ENCODE measurements around the gene SLC7A5.
"Not testable (repeated sequence)": the region's sequence is repeated elsewhere in the genome, so short reads cannot be mapped to it uniquely, and the experiment has no call there.

Gene SLC7A5

DNA sequence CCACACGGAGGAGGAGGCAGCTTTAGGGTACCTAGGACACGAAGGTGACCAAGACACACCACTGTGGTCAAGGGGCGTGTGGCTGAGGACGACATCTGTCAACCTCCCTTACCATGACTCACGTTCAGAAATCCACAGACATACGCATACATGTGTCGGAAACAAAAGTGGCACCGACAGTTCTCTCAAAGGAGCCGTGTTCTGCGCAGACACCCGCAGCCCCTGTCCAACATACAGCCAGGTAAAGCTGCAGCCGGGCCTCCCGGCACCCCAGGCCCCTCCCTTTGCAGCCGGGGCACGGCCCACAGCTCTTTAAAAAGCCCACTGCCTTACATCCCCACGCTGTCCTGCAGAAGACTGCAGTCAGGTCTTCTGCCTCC is 63.1 kb downstream of the SLC7A5 start:
- no peak for DNase-seq

DNA sequence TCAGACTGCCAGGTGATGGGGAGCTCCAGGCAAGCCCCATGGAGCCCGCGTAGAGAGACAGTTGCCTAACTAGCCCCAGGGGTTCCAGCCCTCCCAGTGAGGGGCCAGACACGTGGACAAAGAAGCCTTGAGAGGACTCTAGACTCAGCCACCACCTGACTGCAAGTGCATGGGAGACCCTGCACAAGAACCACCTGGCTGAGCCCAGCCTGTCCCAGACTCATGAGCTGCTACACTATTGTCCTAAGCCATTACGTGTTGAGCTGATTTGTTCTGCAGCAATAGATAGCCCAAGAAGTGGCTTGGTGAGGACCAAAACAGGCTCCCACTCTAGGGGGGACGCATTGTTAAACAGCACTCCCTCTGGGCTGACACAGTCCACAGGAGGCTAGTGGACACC is 65.9 kb downstream of the SLC7A5 start:
- no peak for DNase-seq

DNA sequence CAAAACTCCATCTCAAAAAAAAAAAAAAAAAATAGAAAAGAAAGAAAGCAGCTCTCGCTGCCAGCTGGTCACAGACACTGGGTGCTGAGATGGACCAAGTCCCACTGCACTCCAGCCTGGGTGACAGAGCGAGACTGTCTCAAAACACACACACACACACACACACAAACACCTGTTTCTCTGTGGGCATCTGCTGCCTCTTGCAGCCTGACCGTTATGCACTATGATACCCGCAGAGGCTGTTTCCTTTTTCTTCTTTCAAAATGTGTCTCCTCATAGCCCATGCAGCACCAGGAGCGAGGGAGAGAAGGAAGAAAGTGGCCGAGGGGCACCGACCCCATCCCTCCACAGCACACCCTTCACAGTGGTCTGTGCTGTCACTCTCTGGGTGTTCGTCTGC is 66.6 kb downstream of the SLC7A5 start:
- no peak for DNase-seq

DNA sequence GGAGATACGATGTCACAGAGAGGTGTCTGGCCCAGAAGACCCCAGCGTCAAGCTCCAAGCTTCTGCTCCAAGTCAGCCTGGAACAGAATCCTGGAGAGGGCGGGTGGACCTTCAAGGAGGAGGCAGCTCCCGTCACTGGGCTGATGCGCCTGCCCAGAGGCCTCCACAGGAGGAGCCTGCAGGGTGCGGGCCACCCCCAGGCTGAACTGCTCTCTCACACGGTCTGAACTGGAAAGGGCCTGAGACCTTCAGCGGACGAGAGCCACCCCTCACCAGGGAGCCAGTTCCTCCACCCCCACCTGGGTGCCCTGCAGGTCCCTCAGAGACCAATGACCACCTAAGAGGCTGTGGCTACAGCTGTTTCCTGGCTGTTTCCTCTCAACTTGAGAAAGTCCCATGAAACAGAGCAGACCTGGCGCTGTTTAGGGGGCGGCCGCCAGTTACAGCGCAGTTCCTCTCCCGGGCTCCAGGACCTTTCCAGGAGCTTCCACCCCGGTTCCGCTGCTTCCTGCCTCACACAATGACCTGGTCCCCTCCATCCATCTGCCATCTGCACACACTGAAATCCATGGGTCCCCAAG is 67.5 kb downstream of the SLC7A5 start:
- no peak for DNase-seq

DNA sequence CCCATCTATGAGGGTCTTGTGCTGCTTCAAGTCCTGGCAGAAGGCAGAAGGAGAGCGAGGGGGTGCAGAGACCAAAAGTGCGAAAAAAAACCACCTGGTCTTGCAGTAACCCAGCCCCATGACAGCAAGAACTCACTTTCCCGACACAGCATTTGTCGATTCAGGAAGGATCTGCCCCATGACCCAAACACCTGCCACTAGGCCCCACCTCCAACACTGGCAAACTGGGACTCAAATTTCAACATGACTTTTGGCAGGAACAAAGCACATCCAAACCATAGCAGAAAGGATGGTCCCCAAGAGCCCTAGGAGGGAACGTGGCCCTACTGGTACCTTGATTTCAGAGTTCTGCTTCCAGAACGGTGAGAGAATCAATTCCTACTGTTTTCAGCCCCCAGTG is 68.8 kb downstream of the SLC7A5 start:
- DNase-seq = no peak

DNA sequence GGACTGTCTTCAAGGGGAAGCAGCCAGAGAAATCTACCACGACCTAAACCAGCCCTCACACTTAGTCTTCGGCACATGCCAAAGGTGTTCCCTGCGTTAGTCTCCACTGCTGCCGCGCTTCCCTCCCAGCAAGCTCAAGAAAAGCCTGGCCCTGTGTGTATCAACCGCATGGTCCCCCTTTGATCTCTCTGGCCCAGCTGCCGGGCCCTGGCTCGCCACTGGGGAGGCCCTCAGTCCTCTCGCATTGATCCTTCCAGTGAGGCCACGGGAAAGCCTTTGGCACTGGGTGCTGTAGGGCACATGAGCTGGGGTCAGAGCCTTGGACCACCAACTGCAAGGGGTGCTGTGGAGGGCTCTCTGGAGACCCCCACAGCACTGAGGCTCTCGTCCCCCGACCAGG is 74.0 kb downstream of the SLC7A5 start:
- no peak for DNase-seq

DNA sequence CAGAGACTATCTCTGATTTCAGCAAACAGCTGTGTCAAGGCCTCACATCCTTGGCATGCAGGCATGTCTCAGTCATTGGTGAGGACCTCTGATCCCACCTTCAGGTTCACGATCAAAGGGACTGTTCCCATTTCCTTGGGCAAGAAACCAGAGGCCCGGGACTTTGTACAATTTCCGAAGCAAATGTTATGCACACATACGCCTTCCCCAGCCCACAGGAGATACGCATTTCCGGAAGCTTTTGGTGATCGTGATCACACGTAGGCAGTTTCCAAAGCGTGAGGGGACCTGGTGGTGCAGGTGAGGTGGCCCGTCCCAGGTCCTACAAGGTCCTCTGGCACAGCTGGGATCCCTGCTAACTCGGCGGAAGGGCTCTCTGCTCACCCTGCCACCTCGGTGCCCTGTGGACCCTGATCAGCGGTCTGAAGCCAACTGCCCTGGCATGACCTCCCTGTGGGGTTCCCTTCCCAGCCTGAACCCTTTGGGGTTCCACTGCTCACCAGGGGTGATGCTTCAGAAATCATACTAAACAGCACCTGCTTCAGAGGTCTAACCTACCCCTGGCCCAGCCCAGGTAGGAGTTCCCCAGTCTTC is 74.7 kb downstream of the SLC7A5 start:
- DNase-seq = no peak

DNA sequence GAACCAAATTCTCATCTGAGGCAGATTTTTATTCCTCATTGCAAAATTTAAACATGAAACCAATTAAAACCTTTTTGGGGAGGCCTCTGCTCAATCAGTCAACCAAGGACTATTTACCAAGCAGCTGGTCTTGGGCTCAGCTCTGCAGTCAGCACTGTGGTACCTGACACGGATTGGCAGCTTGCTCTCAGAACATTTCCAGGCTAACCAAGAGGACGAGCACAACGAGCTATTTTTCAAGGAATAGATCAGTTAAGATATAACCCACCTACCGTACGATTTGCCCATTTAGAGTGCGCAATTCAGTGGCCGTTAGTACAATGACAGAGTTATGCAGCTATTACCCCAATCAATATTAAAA is 77.1 kb downstream of the SLC7A5 start:
- no peak for DNase-seq

DNA sequence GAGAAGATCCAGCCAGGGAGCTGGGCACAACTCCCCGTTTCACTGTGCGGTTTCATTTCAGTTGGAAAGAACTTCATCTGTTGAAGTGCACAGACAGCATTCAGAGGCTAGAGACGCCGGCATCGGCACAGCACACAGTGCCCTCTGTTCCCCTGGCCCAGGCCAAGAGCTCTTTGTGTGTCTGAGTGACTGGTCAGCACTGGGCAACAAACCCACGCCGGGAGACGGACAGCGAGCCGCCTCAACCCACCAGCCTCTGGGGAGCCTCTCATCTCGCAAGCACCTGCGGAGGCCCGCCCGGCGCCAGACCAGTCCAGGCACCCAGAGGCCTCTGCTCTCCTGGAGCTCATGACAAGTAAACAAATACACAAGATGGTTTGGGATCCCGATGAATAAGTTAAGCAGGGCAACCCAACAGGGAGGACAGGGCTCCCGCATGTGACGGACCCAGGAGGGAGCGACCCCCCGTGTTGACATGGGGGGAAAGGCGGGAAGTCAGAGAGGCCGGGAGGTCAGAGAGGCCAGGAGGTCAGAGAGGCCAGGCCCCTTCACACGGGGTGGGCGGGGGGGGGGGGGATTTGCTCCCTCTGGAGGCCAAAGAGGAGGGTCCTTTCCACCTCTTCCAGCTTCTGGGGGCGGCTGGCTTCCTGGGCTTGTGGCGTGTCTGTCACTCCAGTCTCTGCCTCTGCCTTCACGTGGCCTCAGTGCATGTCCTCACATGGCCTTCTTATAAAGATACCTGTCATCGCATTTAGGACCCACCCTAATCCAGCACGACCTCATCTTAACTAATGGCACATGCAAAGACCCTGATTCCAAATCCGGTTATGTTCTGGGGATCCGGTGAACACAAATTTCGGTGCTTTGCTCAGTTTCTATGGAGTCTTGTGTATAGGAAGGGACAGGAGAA is 77.8 kb downstream of the SLC7A5 start:
- peak in 54 of 58 donors; percentile 9 to 91 (median 68) for DNase-seq

DNA sequence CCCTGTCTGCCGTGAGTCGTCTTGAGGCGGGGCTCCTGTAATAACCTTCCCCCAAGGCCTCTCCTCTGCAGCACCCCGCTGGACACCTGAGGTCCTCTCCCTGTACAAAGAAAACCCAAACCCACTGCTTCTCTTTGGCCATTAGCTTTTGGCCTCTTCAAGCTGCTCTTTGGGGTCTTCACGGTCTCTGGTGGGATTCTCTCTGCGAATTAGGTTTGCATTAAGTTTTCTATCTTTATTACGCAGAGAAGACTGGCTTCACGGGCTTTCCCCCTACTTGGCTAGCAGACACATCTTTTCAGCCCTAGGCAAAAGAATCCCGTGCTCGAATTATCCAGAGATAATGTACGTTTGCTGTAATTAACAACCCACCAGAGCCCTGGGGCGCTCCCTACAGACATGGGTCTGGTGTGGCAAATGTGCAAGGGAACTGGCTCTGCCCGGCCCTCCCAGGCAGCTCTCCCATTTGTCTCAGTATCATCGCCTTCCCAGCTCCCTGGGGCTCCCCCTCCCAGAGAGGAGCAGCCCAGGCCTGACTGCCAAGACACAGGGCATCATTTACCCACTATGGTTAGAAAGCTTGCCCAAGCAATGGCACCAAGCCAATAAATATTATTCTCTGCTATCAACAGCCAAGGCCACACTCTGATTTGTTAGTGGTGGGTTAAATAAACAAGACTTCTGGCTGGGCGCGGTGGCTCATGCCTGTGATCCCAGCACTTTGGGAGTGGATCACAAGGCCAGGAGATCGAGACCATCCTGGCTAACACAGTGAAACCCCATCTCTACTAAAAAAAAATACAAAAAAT is 78.8 kb downstream of the SLC7A5 start:
- DNase-seq = peak in 13 of 58 donors; percentile 2 to 46 (median 10)

DNA sequence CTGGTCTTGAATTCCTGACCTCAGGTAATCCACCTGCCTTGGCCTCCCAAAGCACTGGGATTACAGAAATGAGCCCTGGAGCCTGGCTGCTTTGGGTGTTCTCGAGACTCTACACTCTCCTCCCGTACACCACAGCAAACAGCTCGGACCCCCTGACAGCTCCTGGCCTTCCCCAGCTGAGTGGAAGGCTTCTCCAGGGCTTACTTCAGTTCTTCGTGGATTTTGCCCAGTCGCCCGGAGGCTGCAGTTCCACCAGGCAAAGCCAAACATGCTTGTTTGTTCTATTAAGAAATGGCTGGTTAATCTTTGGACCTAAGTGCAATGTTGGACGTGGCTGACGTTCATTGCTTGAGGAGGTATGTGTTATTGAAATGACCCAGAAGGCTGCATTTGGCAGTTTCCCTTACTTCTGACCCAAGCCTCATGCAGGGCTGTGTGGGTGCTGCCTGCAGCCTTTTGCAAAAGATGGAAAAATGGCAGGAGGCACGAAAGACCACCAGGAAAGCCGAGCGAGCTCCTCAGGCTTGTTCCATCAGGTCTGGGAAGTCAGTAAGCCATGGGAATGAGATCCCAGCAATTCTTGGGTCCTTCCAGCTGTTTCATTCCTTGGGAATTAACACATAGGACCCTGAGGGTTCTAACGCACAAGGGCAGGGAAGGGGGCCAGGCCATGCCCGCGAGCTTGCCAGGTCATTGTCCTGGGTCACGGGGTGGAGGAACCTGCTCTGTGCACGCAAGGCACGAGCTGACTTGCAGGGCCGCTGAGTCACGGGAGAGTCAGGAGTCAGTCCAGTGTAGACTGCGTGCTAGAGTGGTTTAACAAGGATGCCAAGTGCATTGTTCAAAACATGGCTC is 79.6 kb downstream of the SLC7A5 start:
- DNase-seq = no peak

DNA sequence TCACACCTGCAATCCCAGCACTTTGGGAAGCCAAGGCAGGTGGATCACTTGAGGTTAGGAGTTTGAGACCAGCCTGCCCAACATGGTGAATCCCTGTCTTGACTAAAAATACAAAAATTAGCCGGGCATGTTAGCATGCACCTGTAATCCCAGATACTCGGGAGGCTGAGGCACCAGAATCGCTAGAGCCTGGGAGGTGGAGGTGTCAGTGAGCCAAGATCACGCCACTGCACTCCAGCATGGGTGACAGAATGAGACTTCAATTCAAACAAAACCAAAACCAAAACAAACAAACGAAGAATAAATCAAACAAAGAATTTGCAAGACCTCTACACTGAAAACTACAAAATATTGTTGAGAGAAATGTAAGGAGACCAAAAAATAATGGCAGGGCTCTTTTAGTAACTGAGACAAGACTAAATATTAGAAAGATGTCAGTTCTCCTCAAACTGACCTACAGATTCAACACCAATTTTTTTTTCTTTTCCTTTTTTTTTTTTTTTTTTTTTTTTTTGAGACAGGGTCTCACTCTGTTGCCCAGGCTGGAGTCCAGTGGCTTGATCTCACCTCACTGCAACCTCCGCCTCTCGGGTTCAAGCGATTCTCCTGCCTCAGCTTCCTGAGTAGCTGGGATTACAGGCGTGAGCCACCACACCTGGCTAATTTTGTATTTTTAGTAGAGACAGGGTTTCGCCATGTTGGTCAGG is 80.4 kb downstream of the SLC7A5 start:
- not testable (repeated sequence) for DNase-seq

DNA sequence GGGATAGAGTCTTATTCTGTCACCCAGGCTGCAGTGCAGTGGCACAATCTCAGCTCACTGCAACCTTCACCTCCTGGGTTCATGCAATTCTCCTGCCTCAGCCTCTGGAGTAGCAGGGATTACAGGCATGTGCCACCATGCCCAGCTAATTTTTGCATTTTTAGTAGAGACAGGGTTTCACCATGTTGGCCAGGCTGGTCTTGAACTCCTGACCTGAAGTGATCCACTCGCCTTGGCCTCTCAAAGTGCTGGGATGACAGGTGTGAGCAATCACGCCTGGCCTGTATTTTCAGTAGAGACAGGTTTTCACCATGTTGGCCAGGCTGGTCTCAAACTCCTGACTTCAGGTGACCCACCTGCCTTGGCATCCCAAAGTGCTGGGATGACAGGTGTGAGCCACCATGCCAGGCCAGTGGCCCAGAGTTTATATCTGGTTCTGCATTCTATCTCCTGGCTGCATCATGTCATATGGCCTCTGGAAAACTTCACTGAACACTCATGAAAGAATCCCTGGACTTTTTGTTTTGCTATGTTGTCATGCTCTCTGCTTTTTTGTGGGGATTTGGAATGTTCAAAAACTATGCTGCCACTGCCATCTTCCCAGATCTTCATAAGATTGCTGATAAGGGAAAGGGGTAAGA is 81.7 kb downstream of the SLC7A5 start:
- DNase-seq = not testable (repeated sequence)

DNA sequence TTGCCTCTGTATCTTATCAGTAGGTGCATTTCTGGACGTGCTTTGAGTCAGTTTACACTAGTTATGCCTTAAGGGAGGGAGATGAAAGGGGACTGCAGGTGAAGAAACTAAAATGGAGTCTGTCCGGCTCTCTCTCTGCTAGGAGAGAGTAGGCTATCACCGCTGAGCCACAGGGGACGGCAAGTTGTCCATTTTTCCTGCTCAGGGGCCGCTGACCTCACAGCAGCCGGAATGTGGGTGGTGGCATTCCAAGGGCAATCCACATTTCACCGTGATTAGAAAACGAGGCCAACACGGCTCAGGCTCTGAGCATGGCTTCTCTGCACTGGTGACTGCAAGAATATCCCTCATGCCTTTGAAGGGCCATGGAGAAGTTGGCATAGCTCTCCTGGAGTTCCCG is 84.5 kb downstream of the SLC7A5 start:
- DNase-seq = no peak

DNA sequence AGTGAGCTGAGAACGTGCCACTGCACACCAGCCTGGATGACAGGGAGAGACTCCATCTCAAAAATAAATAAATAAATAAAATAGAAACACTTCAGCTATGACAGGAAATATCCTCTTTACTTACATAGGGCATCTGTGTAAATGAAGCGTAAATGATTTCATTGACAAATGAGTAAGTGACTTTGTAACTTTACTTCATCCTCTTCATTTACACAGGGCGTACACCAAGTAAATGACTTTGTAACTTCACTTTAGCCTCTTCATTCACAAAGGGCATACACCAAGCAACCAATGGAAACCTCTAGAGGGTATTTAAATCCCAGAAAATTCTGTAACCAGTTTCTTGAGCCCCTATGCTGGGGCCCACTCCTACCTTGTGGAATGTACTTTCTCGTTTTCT is 87.3 kb downstream of the SLC7A5 start:
- DNase-seq = no peak

DNA sequence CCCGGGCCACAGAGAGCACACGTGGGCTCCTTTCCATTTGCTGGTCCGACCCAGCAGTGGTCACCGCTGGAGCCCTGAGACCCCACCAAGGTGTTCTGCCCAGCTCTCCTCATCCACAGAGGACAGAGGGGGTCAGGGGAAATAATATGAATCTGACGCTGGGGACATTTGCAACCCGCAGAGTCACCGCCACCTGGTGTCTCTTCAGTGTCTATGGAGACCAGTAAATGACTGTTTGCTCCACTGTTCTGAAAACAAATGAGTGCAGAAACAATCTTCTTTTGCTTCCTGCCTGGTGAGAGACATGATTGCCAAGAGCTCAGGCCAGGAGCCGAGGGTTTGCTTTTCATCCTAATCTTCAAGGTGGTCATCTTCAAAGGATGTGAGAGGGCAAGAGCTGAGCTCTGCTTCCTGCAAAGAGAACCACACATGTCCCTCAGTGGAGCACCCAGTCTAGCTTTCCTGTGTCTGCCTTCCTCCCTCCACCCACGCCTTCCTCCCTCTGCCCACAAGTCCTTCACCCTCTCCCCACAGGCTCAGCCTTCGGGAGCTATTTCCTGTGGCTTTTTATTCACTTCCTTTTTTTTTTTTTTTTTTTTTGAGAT is 88.8 kb downstream of the SLC7A5 start:
- DNase-seq = peak in 21 of 58 donors; percentile 2 to 66 (median 12)
